GM21526 (cell line): ENCODE data around the gene OR52L1.
A peak's percentile ranks its signal among the peaks of the same experiment; 100 is the strongest.
"Not testable (repeated sequence)": the region's sequence is repeated elsewhere in the genome, so short reads cannot be mapped to it uniquely, and the experiment has no call there.

ENCODE experiments used
- ATAC-seq: cut with Tn5 transposase; IDR thresholded peaks from one replicate; pipeline ENCODE4 v1.9.1; 2021; ENCODE audit warnings: moderate library complexity; ENCODE audit not compliant: unreplicated experiment, low FRiP score

OR52L1 gene

GRCh38 chr11:5986885-5987284, at the start of gene OR52L1:
OR52L1 (minus strand) TSS chr11:5986985; CDS start chr11:5986930, 55 bp downstream.
- no peak for ATAC-seq

GRCh38 chr11:6030708-6031405, 44.1 kb upstream of the OR52L1 start, which contains the start of gene OR56A1:
OR56A1 (minus strand) TSS chr11:6030758; CDS start chr11:6027692, 3,066 bp downstream.
- ATAC-seq = no peak

GRCh38 chr11:6027501-6027900, 40.7 kb upstream of the OR52L1 start:
- ATAC-seq = no peak

GRCh38 chr11:6025056-6025455, 38.3 kb upstream of the OR52L1 start:
- no peak for ATAC-seq

- no peak for ATAC-seq
Observed at GRCh38 chr11:6022956-6023355, 36.2 kb upstream of the OR52L1 start.

- no peak for ATAC-seq
Observed at GRCh38 chr11:6013042-6013441, 26.3 kb upstream of the OR52L1 start.

GRCh38 chr11:6012035-6012668, 25.4 kb upstream of the OR52L1 start:
- ATAC-seq = no peak

GRCh38 chr11:6006846-6007245, 20.1 kb upstream of the OR52L1 start, which contains the start of gene OR56A4:
OR56A4 (minus strand) TSS chr11:6006946; CDS start chr11:6002992, 3,954 bp downstream.
- no peak for ATAC-seq

- ATAC-seq = no peak
Observed at GRCh38 chr11:6006395-6006794, 19.6 kb upstream of the OR52L1 start.

- ATAC-seq = no peak
Observed at GRCh38 chr11:6002202-6002699, 15.5 kb upstream of the OR52L1 start.

GRCh38 chr11:5994791-5995190, 8.0 kb upstream of the OR52L1 start:
- ATAC-seq = no peak

GRCh38 chr11:5992604-5993251, 5.9 kb upstream of the OR52L1 start:
- peak; percentile 53 for ATAC-seq

GRCh38 chr11:5992150-5992549, 5.4 kb upstream of the OR52L1 start:
- no peak for ATAC-seq

GRCh38 chr11:5989203-5989602, 2.4 kb upstream of the OR52L1 start:
- no peak for ATAC-seq

GRCh38 chr11:5983443-5983842, 3.3 kb downstream of the OR52L1 start:
- no peak for ATAC-seq

GRCh38 chr11:5973530-5973929, 13.3 kb downstream of the OR52L1 start:
- ATAC-seq = no peak

GRCh38 chr11:5968394-5968793, 18.4 kb downstream of the OR52L1 start, which contains the start of gene OR56A5:
OR56A5 (minus strand) TSS chr11:5968494; CDS start chr11:5968494, 0 bp downstream.
- ATAC-seq = no peak

GRCh38 chr11:5967708-5968107, 19.1 kb downstream of the OR52L1 start:
- ATAC-seq = no peak

- no peak for ATAC-seq
Observed at GRCh38 chr11:5966958-5967357, 19.8 kb downstream of the OR52L1 start.

- not testable (repeated sequence) for ATAC-seq
Observed at GRCh38 chr11:5960704-5961320, 26.0 kb downstream of the OR52L1 start.

- no peak for ATAC-seq
Observed at GRCh38 chr11:5955586-5955985, 31.2 kb downstream of the OR52L1 start.
